GM19023 (cell line): ENCODE data around the gene PBX3.
"Not testable (repeated sequence)": the region's sequence is repeated elsewhere in the genome, so short reads cannot be mapped to it uniquely, and the experiment has no call there.

Experiments used
- ATAC-seq: cut with Tn5 transposase; IDR thresholded peaks from one replicate; pipeline ENCODE4 v1.9.1; 2021; ENCODE audit warnings: mild to moderate bottlenecking, moderate library complexity; ENCODE audit not compliant: unreplicated experiment

PBX3 gene

GRCh38 chr9:125774106-125774505 is 26.9 kb downstream of the PBX3 start:
- ATAC-seq: no peak

- ATAC-seq: not testable (repeated sequence)
Measured at GRCh38 chr9:125776789-125777188, 29.6 kb downstream of the PBX3 start.

GRCh38 chr9:125778538-125779219 is 31.5 kb downstream of the PBX3 start:
- not testable (repeated sequence) for ATAC-seq

GRCh38 chr9:125779220-125779565 is 32.0 kb downstream of the PBX3 start:
- ATAC-seq: not testable (repeated sequence)

- ATAC-seq: no peak
Measured at GRCh38 chr9:125782718-125783117, 35.5 kb downstream of the PBX3 start.

GRCh38 chr9:125784286-125785049 is 37.3 kb downstream of the PBX3 start:
- ATAC-seq: no peak

- ATAC-seq: no peak
Measured at GRCh38 chr9:125785248-125785751, 38.1 kb downstream of the PBX3 start.

GRCh38 chr9:125787715-125788114 is 40.5 kb downstream of the PBX3 start:
- no peak for ATAC-seq

- ATAC-seq: no peak
Measured at GRCh38 chr9:125789196-125789595, 42.0 kb downstream of the PBX3 start.

GRCh38 chr9:125794708-125795107 is 47.5 kb downstream of the PBX3 start:
- ATAC-seq: no peak

GRCh38 chr9:125795970-125796596 is 48.9 kb downstream of the PBX3 start:
- ATAC-seq: no peak

GRCh38 chr9:125797930-125798329 is 50.8 kb downstream of the PBX3 start:
- no peak for ATAC-seq

- no peak for ATAC-seq
Measured at GRCh38 chr9:125803526-125803925, 56.4 kb downstream of the PBX3 start.

GRCh38 chr9:125805057-125805456 is 57.9 kb downstream of the PBX3 start:
- no peak for ATAC-seq

GRCh38 chr9:125805586-125805985 is 58.4 kb downstream of the PBX3 start:
- ATAC-seq: no peak

GRCh38 chr9:125807079-125807478 is 59.9 kb downstream of the PBX3 start:
- no peak for ATAC-seq

GRCh38 chr9:125810161-125810560 is 63.0 kb downstream of the PBX3 start:
- ATAC-seq: no peak

GRCh38 chr9:125811002-125811401 is 63.8 kb downstream of the PBX3 start:
- no peak for ATAC-seq

GRCh38 chr9:125812403-125812802 is 65.2 kb downstream of the PBX3 start:
- no peak for ATAC-seq

GRCh38 chr9:125815568-125815967 is 68.4 kb downstream of the PBX3 start:
- no peak for ATAC-seq

- ATAC-seq: no peak
Measured at GRCh38 chr9:125816321-125816720, 69.1 kb downstream of the PBX3 start.
